OCI-LY1 (cell line): Measurements from ENCODE around the gene CNNM3.

Source experiments
- H2AFZ ChIP-seq: fragments of 200-600 bp; sonication (generic), shearing (Covaris generic); 2 replicates; pipeline ENCODE4 v1.6.0; 2014; ENCODE audit warnings: antibody characterized with exemption, mild to moderate bottlenecking, low read length
- H3F3A ChIP-seq: fragments of 200-600 bp; sonication (generic), shearing (Covaris generic); 2 replicates; pipeline ENCODE4 v1.6.0; 2014; ENCODE audit warnings: mild to moderate bottlenecking, antibody characterized with exemption, low read length, moderate library complexity; ENCODE audit not compliant: insufficient read depth
- H3K27ac ChIP-seq: fragments of 200-600 bp; sonication (generic); 2 replicates; pipeline ENCODE4 v1.5.1; 2014; ENCODE audit warnings: low read length, mixed run types, mild to moderate bottlenecking, low read depth; ENCODE audit not compliant: poor library complexity, severe bottlenecking
- H3K27me3 ChIP-seq: fragments of 200-600 bp; sonication (generic); 2 replicates; pipeline ENCODE4 v1.6.0; 2014; ENCODE audit warnings: antibody characterized with exemption, mild to moderate bottlenecking, low read length, moderate library complexity; ENCODE audit not compliant: insufficient read depth
- H3K36me3 ChIP-seq: fragments of 200-600 bp; sonication (generic); 2 replicates; pipeline ENCODE4 v1.6.1; 2014; ENCODE audit warnings: mild to moderate bottlenecking, antibody characterized with exemption, low read length, moderate library complexity, mixed read lengths; ENCODE audit not compliant: insufficient read depth
- H3K4me1 ChIP-seq: fragments of 200-600 bp; sonication (generic); 2 replicates; pipeline ENCODE4 v1.5.1; 2014; ENCODE audit warnings: mild to moderate bottlenecking, low read length, moderate library complexity; ENCODE audit not compliant: insufficient read depth, severe bottlenecking
- H3K4me2 ChIP-seq: fragments of 200-600 bp; sonication (generic), shearing (Covaris generic); 2 replicates; pipeline ENCODE4 v1.6.1; 2014; ENCODE audit warnings: low read length
- H3K4me3 ChIP-seq: fragments of 200-600 bp; sonication (generic); 2 replicates; pipeline ENCODE4 v1.5.1; 2014; ENCODE audit warnings: low read length, low read depth, mild to moderate bottlenecking, mixed read lengths; ENCODE audit not compliant: poor library complexity, severe bottlenecking
- H3K79me2 ChIP-seq: fragments of 200-600 bp; shearing (Covaris generic); 2 replicates; pipeline ENCODE4 v1.6.1; 2016; ENCODE audit warnings: mixed run types, low read length, mixed read lengths; ENCODE audit not compliant: insufficient read depth
- H3K9ac ChIP-seq: fragments of 200-600 bp; sonication (generic), shearing (Covaris generic); 2 replicates; pipeline ENCODE4 v1.6.1; 2014; ENCODE audit warnings: mild to moderate bottlenecking, low read length, mixed read lengths
- H3K9me2 ChIP-seq: fragments of 200-600 bp; sonication (generic), shearing (Covaris generic); 2 replicates; pipeline ENCODE4 v1.6.1; 2014; ENCODE audit warnings: low read depth, mild to moderate bottlenecking, low read length, mixed read lengths
- H3K9me3 ChIP-seq: fragments of 200-600 bp; shearing (Covaris generic); 2 replicates; pipeline ENCODE4 v1.6.1; 2014; ENCODE audit warnings: low read length, mixed read lengths
- H4K20me1 ChIP-seq: fragments of 200-600 bp; sonication (generic), shearing (Covaris generic); 2 replicates; pipeline ENCODE4 v1.6.0; 2016; ENCODE audit warnings: mild to moderate bottlenecking, low read length; ENCODE audit not compliant: insufficient read depth
- CTCF ChIP-seq: fragments of 200-600 bp; sonication (generic), shearing (Covaris generic); IDR thresholded peaks from 2 replicates; pipeline ENCODE4 v1.5.1; 2017; ENCODE audit warnings: mild to moderate bottlenecking, antibody characterized with exemption, low read length, moderate library complexity, mixed read lengths
- EZH2 ChIP-seq: fragments of 200-600 bp; sonication (generic), shearing (Covaris generic); IDR thresholded peaks from 2 replicates; pipeline ENCODE4 v1.8.0; 2017; ENCODE audit warnings: borderline replicate concordance, mixed run types, mild to moderate bottlenecking, antibody characterized with exemption, low read length, moderate library complexity, mixed read lengths

The CNNM3 gene

GRCh38 chr2:96835830-96836229, 19.8 kb downstream of the CNNM3 start:
- Histone ChIP-seq H3K4me2 (no peak overlapping the region), H3K27me3 (no peaks in the 10 kb centered on the region), H3K9ac (no peak overlapping the region), H3F3A (no peaks in the 10 kb centered on the region), H2AFZ (no peak overlapping the region), H3K36me3 (peaks cover 44% of the 10 kb centered on the region), H3K9me2 (no peaks in the 10 kb centered on the region), H3K4me3 (no peak overlapping the region), H4K20me1 (no peaks in the 10 kb centered on the region), H3K27ac (no peak overlapping the region), H3K79me2 (no peaks in the 10 kb centered on the region), H3K4me1 (peaks cover 30% of the 10 kb centered on the region), H3K9me3 (no peaks in the 10 kb centered on the region)
- TF ChIP-seq EZH2 (no peak), CTCF (no peak)

GRCh38 chr2:96837575-96837974, 21.5 kb downstream of the CNNM3 start:
- Histone ChIP-seq H3K79me2 (no peaks in the 10 kb centered on the region), H3K27ac (no peak overlapping the region), H3K4me3 (no peak overlapping the region), H3K4me2 (no peak overlapping the region), H3F3A (no peaks in the 10 kb centered on the region), H2AFZ (no peak overlapping the region), H4K20me1 (no peaks in the 10 kb centered on the region), H3K4me1 (peaks cover 27% of the 10 kb centered on the region), H3K9ac (no peak overlapping the region), H3K9me3 (no peaks in the 10 kb centered on the region), H3K36me3 (peaks cover 27% of the 10 kb centered on the region), H3K9me2 (no peaks in the 10 kb centered on the region), H3K27me3 (no peaks in the 10 kb centered on the region)
- TF ChIP-seq CTCF (no peak), EZH2 (no peak)

DNA sequence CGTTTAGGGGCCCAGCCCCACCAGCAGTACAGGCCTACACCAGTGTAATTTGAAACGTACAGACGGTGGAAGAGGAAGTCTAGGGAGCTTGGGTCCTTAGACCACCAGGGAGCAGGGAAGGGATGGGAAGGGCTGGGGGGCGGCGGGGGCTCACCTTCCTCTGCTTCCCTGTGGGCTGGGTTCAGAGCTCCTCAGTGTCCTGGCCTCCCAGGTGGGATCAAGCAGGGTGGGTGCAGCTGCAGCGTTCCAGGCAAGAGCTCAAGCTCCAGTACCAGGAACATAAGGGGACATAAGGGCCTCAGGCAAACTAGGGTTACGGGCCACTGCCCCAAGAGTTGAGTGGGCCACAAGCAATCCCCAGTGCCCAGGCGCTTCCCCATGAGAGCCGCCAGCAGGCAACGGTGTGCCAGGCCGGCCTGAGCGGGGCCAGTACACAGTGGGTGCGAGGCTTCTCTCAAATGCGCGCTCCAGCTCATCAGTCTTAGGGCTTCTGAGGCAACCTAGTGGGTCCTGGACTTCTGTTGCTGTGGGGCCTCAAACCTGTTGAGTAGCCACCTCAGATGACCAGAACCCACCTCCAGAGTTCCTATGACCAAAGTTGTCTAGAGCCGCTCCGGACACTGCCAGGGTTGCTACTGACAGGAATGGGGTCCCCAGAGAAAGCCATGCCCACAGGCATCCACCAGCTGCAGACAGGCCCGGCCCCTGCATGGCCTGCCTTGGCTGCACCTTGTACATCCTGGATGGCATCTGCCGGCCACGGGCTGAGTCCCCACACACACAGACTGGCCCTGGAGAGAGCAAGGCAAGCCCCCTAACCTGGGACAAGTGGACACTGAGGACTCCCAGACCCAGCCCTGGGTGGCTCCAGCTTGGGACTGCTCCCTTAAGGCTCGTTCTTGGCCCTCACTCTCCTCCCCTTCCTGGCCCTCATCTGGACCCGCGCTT, 22.6 kb downstream of the CNNM3 start:
- peak overlapping the region; percentile 42 for H3K4me3 ChIP-seq
- no peaks in the 10 kb centered on the region for H3K79me2 ChIP-seq
- peaks cover 17% of the 10 kb centered on the region for H3K4me1 ChIP-seq
- no peaks in the 10 kb centered on the region for H4K20me1 ChIP-seq
- TF ChIP-seq CTCF: no peak
- TF ChIP-seq EZH2: no peak
- no peaks in the 10 kb centered on the region for H3K9me2 ChIP-seq
- H3F3A ChIP-seq: no peaks in the 10 kb centered on the region
- no peak overlapping the region for H3K27ac ChIP-seq
- H3K36me3 ChIP-seq: peaks cover 21% of the 10 kb centered on the region
- H3K27me3 ChIP-seq: no peaks in the 10 kb centered on the region
- H3K4me2 ChIP-seq: peak overlapping the region; percentile 63
- H3K9ac ChIP-seq: peak overlapping the region; percentile 29; the same call in 1 of the 2 replicates
- H2AFZ ChIP-seq: no peak overlapping the region
- no peaks in the 10 kb centered on the region for H3K9me3 ChIP-seq
